Measurements from ENCODE around the gene CEBPZOS.

Gene CEBPZOS

DNA sequence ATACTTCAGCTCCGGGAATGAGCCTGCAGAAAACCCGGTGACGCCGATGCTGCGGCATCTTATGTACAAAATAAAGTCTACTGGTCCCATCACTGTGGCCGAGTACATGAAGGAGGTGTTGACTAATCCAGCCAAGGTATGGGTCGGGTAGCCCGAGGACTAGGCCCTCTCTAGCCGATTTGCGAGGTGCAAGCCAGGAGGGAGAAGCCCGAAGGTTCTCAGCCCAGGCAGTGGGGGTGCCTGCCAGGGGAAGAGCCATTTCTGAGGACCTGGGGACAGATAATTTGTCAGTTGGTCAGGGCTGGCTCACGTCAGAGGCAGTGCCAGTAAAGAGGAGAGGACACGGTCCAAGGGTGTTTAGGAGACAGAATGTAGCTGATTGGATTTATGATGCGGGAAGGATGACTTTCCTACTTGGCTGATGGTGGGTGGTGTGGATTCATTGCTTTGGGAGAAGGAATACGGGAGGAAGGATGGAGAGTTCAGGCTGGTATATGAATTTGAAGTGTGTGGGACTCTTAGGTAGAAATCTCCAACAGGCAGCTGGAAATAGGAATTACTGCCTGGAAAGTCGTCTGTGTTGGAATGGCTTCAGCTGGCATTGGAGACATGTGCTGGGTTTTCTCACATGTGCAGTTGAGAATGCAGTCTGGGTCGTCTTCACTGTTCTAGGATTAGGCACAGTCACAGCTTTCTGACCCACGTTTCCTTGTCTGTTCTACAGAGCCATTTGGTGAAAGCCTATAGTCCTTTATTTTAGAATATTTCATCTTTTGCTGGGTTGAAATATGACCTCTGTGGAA lies 36.0 kb downstream of the CEBPZOS start:
- peaks cover 21 to 39% (median 32%) of the 10 kb centered on the region in 10 experiments for H3K4me1 ChIP-seq
- peaks cover 40 to 68% (median 50%) of the 10 kb centered on the region in 11 experiments for H3K36me3 ChIP-seq
- H3K9ac ChIP-seq: peak overlapping the region; percentile 85 to 92 (median 90)
- TF ChIP-seq Cebpa-rat (IDR thresholded peaks at IDR 0.05): no peak
- no peaks in the 10 kb centered on the region for H3K9me3 ChIP-seq (replicated peaks in 1 of 11)
- H3K27ac ChIP-seq: peak overlapping the region; percentile 84 to 93 (median 89)
- peak overlapping the region; percentile 82 to 98 (median 92) for H3K4me2 ChIP-seq
- H4K20me1 ChIP-seq: peaks cover 0 to 71% (median 33%) of the 10 kb centered on the region in 11 experiments; a peak in 21 of 22 replicates
- H3K27me3 ChIP-seq: no peaks in the 10 kb centered on the region
- peak overlapping the region; percentile 74 to 97 (median 86) for H3K4me3 ChIP-seq

DNA sequence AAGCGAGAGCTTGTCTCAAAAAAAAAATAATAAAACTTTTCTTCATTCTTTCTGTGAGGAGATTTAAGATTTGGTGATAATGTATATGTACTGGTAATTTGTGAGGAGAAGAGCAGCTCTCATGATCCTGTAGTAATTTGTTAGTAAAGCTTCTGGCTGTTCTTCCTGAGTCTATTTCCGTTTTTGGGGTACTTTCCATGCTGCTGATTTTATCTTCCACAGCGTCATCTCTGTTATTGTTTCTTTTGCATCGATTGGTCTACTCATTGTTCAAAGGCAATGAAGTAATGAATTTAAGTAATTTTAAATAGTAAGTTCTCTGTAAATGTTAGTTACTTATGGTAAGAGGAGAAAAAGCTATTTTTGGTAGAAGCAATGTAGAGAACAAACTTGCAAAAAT lies 47.1 kb downstream of the CEBPZOS start:
- no peaks in the 10 kb centered on the region for H3K4me1 ChIP-seq
- H3K9me3 ChIP-seq (replicated peaks in 1 of 11): peaks cover 0 to 5% (median 0%) of the 10 kb centered on the region in 11 experiments; a peak in 2 of 22 replicates
- H3K4me3 ChIP-seq: no peak overlapping the region
- no peaks in the 10 kb centered on the region for H4K20me1 ChIP-seq
- no peak overlapping the region for H3K9ac ChIP-seq
- H3K4me2 ChIP-seq: no peak overlapping the region
- no peaks in the 10 kb centered on the region for H3K27me3 ChIP-seq
- no peak for TF ChIP-seq Cebpa-rat (IDR thresholded peaks at IDR 0.05)
- no peak overlapping the region for H3K27ac ChIP-seq
- peaks cover 90 to 100% (median 97%) of the 10 kb centered on the region in 11 experiments for H3K36me3 ChIP-seq

DNA sequence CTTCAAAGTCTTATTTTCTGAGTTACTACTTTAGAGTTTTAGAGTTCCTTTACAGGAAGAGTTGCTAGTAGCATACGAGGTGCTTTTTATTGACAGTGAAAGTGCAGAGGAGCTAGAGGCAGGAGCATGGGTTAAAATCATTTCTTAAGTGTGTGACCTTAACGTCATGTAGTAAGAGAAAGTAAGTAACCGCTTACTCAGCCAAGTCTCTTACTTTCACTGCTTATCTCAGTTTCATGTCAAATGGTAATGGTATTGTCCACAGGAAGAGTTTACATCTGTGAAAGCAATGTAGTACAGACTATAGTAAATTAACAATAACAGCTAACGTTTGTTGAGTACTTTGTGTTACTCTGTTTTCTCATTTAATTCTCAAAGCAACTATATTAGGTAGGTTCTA lies 47.7 kb downstream of the CEBPZOS start:
- no peaks in the 10 kb centered on the region for H3K27me3 ChIP-seq
- no peak overlapping the region for H3K27ac ChIP-seq
- TF ChIP-seq Cebpa-rat (IDR thresholded peaks at IDR 0.05): no peak
- peaks cover 90 to 100% (median 97%) of the 10 kb centered on the region in 11 experiments for H3K36me3 ChIP-seq
- peaks cover 0 to 5% (median 0%) of the 10 kb centered on the region in 11 experiments; a peak in 2 of 22 replicates for H3K9me3 ChIP-seq (replicated peaks in 1 of 11)
- no peaks in the 10 kb centered on the region for H3K4me1 ChIP-seq
- no peak overlapping the region for H3K4me3 ChIP-seq
- no peak overlapping the region for H3K9ac ChIP-seq
- H3K4me2 ChIP-seq: no peak overlapping the region
- no peaks in the 10 kb centered on the region for H4K20me1 ChIP-seq

DNA sequence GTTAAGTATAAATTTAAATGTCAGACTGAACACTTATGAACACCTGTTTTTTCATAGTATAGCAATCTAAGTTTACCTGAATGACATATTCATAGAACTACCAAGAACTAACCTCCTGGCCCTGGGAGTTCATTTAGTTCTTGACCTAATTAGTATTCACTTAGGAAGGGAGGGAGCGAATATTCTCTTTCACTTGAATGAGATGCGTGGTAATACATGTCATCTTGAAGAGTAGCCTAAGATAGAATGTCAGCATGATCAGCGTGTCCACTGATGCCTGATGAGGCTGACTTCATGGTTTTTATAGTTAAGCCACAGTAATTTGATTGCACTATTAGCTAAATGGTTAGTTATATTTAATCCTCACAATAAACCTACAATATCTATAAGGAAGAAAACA lies 48.5 kb downstream of the CEBPZOS start:
- peaks cover 0 to 5% (median 0%) of the 10 kb centered on the region in 11 experiments; a peak in 2 of 22 replicates for H3K9me3 ChIP-seq (replicated peaks in 1 of 11)
- TF ChIP-seq Cebpa-rat (IDR thresholded peaks at IDR 0.05): no peak
- no peaks in the 10 kb centered on the region for H3K4me1 ChIP-seq
- H3K9ac ChIP-seq: no peak overlapping the region
- H3K27me3 ChIP-seq: no peaks in the 10 kb centered on the region
- no peaks in the 10 kb centered on the region for H4K20me1 ChIP-seq
- no peak overlapping the region for H3K4me2 ChIP-seq
- H3K4me3 ChIP-seq: no peak overlapping the region
- peaks cover 90 to 100% (median 97%) of the 10 kb centered on the region in 11 experiments for H3K36me3 ChIP-seq
- H3K27ac ChIP-seq: no peak overlapping the region

DNA sequence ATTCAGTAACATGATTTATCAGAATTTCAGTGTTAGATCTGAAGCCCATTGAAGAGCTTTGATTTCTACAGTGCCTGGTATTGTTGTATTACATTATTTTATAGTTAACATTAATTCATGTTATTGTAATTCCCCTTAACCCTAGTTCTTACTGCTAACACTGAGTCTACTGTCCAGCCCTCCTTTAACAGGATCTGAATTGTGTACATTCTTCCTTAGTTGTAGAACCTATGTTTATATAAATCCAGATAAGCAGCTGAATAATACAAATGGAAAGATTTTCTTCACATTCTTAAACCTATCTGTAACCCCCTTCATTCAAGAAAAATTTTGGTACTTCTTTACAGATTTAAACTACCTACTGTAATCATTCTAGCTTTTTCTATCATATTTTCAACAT lies 49.9 kb downstream of the CEBPZOS start:
- no peak overlapping the region for H3K27ac ChIP-seq
- no peaks in the 10 kb centered on the region for H3K4me1 ChIP-seq
- H3K4me2 ChIP-seq: no peak overlapping the region
- H3K36me3 ChIP-seq: peaks cover 93 to 100% (median 99%) of the 10 kb centered on the region in 11 experiments
- H4K20me1 ChIP-seq: no peaks in the 10 kb centered on the region; a peak in 1 of 22 replicates
- no peak for TF ChIP-seq Cebpa-rat (IDR thresholded peaks at IDR 0.05)
- peaks cover 0 to 5% (median 0%) of the 10 kb centered on the region in 11 experiments; a peak in 2 of 22 replicates for H3K9me3 ChIP-seq (replicated peaks in 1 of 11)
- H3K4me3 ChIP-seq: no peak overlapping the region
- H3K9ac ChIP-seq: no peak overlapping the region
- no peaks in the 10 kb centered on the region for H3K27me3 ChIP-seq

DNA sequence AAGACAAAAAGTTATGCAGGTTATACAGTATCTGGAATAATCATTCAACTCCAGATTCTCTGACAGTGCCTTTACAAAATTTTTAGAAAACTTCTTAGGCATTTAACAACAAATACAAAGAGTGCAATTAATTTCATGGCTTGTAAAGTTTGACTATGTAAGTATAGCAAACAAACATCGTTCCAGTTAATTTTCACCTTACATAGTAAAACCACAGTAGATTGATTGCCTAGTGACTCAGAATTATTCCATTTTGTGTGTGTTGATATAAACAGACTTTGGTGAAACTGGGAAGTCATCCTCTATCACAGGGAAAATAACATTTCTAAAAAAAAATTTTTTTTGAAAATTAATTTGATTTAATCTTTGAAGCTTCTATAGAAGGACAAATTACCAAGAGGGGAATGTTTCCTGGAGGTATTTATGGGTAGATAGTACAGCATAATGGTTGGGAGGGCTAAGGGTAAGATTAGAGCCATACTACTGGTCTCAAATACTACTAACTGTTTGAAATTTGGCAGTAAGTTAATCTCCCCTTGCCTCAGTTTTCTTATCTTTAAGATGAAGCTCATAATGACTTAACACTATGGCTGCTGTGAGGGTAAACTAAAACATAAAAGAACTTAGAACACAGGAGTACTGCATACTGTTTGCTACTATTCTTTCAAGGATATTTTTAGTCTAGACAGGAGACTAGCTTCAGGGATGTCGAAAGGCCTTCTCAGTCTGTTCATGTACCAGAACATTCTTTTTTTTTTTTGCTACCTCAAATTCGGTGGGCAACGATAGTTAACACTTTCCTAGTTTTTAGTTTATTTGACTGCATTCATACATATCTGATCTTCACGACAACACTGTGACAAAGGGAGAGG lies 54.8 kb downstream of the CEBPZOS start:
- Histone ChIP-seq H3K4me3 (no peak overlapping the region), H3K9me3 (replicated peaks in 1 of 11) (no peaks in the 10 kb centered on the region), H3K4me2 (no peak overlapping the region), H3K9ac (no peak overlapping the region), H3K27me3 (no peaks in the 10 kb centered on the region), H4K20me1 (peaks cover 0 to 7% (median 0%) of the 10 kb centered on the region in 11 experiments; a peak in 2 of 22 replicates), H3K27ac (no peak overlapping the region), H3K4me1 (no peaks in the 10 kb centered on the region), H3K36me3 (peaks cover 91 to 100% (median 99%) of the 10 kb centered on the region in 11 experiments)
- no peak for TF ChIP-seq Cebpa-rat (IDR thresholded peaks at IDR 0.05)
